H9 (cell line): Measurements from ENCODE around the gene SEMA3G. TPM values are rescaled to one million over a fixed set of nuclear protein-coding genes. Genes with fewer than 3 reads are reported as not detected.
A peak's percentile ranks its signal among the peaks of the same experiment; 100 is the strongest.

Experiments
- DNase-seq: peaks from one replicate; pipeline ENCODE4 v3.0.0-alpha.2; 2017
- H2AFZ ChIP-seq: one replicate; pipeline ENCODE4 v1.6.1; 2013; ENCODE audit warnings: mild to moderate bottlenecking, low read length, control low read depth, moderate library complexity
- H2AK5ac ChIP-seq: 2 replicates; pipeline ENCODE4 v1.6.1; 2013; ENCODE audit warnings: low read length, control low read depth, mixed read lengths; ENCODE audit not compliant: insufficient read length
- H2BK120ac ChIP-seq: one replicate; pipeline ENCODE4 v1.6.1; 2013; ENCODE audit warnings: low read depth, mild to moderate bottlenecking, low read length, control low read depth, inconsistent platforms; ENCODE audit not compliant: poor library complexity, severe bottlenecking
- H2BK12ac ChIP-seq: 2 replicates; pipeline ENCODE4 v1.6.1; 2013; ENCODE audit warnings: low read length, control low read depth, mixed read lengths, low read depth; ENCODE audit not compliant: insufficient read length
- H2BK15ac ChIP-seq: 2 replicates; pipeline ENCODE4 v1.6.1; 2013; ENCODE audit warnings: low read depth, low read length, control low read depth
- H2BK20ac ChIP-seq: one replicate; pipeline ENCODE4 v1.6.1; 2013; ENCODE audit warnings: low read depth, mild to moderate bottlenecking, low read length, control low read depth, inconsistent platforms; ENCODE audit not compliant: poor library complexity, severe bottlenecking
- H2BK5ac ChIP-seq: 2 replicates; pipeline ENCODE4 v1.6.1; 2013; ENCODE audit warnings: low read length, control low read depth, mixed read lengths; ENCODE audit not compliant: insufficient read length
- H3K14ac ChIP-seq: 2 replicates; pipeline ENCODE4 v1.6.1; 2013; ENCODE audit warnings: low read length, control low read depth; ENCODE audit not compliant: insufficient read depth
- H3K18ac ChIP-seq: 2 replicates; pipeline ENCODE4 v1.6.1; 2013; ENCODE audit warnings: low read depth, mild to moderate bottlenecking, mixed read lengths, low read length, control low read depth; ENCODE audit not compliant: insufficient read length
- H3K23ac ChIP-seq: 2 replicates; pipeline ENCODE4 v1.6.1; 2013; ENCODE audit warnings: low read length, control low read depth, mixed read lengths, low read depth; ENCODE audit not compliant: insufficient read length
- H3K23me2 ChIP-seq: 2 replicates; pipeline ENCODE4 v1.6.1; 2013; ENCODE audit warnings: low read depth, mild to moderate bottlenecking, mixed read lengths, low read length, control low read depth; ENCODE audit not compliant: insufficient read length, poor library complexity, severe bottlenecking
- H3K27ac ChIP-seq: 2 replicates; pipeline ENCODE4 v1.5.1; 2013; ENCODE audit warnings: low read length, control low read depth, mixed read lengths, low read depth; ENCODE audit not compliant: insufficient read length
- H3K27me3 ChIP-seq: 2 replicates; pipeline ENCODE4 v1.6.1; 2013; ENCODE audit warnings: low read length, control low read depth, inconsistent platforms; ENCODE audit not compliant: insufficient read depth
- H3K4ac ChIP-seq: 2 replicates; pipeline ENCODE4 v1.6.1; 2013; ENCODE audit warnings: low read depth, mild to moderate bottlenecking, control low read depth, inconsistent platforms, low read length, moderate library complexity
- H3K4me1 ChIP-seq: 2 replicates; pipeline ENCODE4 v1.6.1; 2013; ENCODE audit warnings: low read length, control low read depth, inconsistent platforms; ENCODE audit not compliant: insufficient read depth
- H3K4me2 ChIP-seq: 2 replicates; pipeline ENCODE4 v1.6.1; 2013; ENCODE audit warnings: low read length, control low read depth, mixed read lengths; ENCODE audit not compliant: insufficient read length, insufficient read depth
- H3K56ac ChIP-seq: 2 replicates; pipeline ENCODE4 v1.6.1; 2013; ENCODE audit warnings: low read depth, mild to moderate bottlenecking, mixed read lengths, low read length, control low read depth; ENCODE audit not compliant: insufficient read length
- H3K79me1 ChIP-seq: 2 replicates; pipeline ENCODE4 v1.6.1; 2013; ENCODE audit warnings: low read depth, mild to moderate bottlenecking, moderate library complexity, low read length, control low read depth, inconsistent platforms; ENCODE audit not compliant: insufficient read depth, poor library complexity, severe bottlenecking
- H3K79me2 ChIP-seq: 2 replicates; pipeline ENCODE4 v1.6.1; 2013; ENCODE audit warnings: low read length, control low read depth, inconsistent platforms; ENCODE audit not compliant: insufficient read depth
- H3K9ac ChIP-seq: 2 replicates; pipeline ENCODE4 v1.6.1; 2013; ENCODE audit warnings: low read length, control low read depth, mixed read lengths; ENCODE audit not compliant: insufficient read length; ENCODE audit errors: extremely low read depth
- H3K9me3 ChIP-seq: one replicate; pipeline ENCODE4 v1.6.1; 2013; ENCODE audit warnings: low read depth, low read length, inconsistent platforms; ENCODE audit not compliant: control insufficient read depth
- H3T11ph ChIP-seq: one replicate; pipeline ENCODE4 v1.6.1; 2013; ENCODE audit warnings: mild to moderate bottlenecking, low read length, control low read depth, inconsistent platforms
- H4K20me1 ChIP-seq: one replicate; pipeline ENCODE4 v1.6.1; 2013; ENCODE audit not compliant: control insufficient read depth, insufficient read length, insufficient read depth
- H4K5ac ChIP-seq: 2 replicates; pipeline ENCODE4 v1.6.1; 2013; ENCODE audit warnings: low read depth, mild to moderate bottlenecking, mixed read lengths, low read length, control low read depth; ENCODE audit not compliant: insufficient read length
- H4K8ac ChIP-seq: replicated peaks from 2 replicates; pipeline ENCODE4 v1.6.1; 2013; ENCODE audit warnings: low read length, control low read depth, mixed read lengths, low read depth; ENCODE audit not compliant: insufficient read length
- H4K91ac ChIP-seq: 2 replicates; pipeline ENCODE4 v1.6.1; 2013; ENCODE audit warnings: low read depth, mild to moderate bottlenecking, moderate library complexity, mixed read lengths, low read length, control low read depth; ENCODE audit not compliant: insufficient read length
- H3K27ac Mint-ChIP-seq, 3 experiments: 2 replicates in 2 of 3; 3 replicates in 1 of 3; pipeline ENCODE4 v1.8.0; 2020 to 2021; ENCODE audit warnings: mixed read lengths in 3 of 3, mild to moderate bottlenecking in 1 of 3, moderate library complexity in 1 of 3
- H3K27me3 Mint-ChIP-seq: 2 replicates; pipeline ENCODE4 v1.8.0; 2021; ENCODE audit warnings: low read depth, mild to moderate bottlenecking, moderate library complexity, mixed read lengths
- H3K36me3 Mint-ChIP-seq, 3 experiments: 2 replicates in 2 of 3; 3 replicates in 1 of 3; pipeline ENCODE4 v1.8.0; 2020 to 2021; ENCODE audit warnings: low read depth in 3 of 3, mixed read lengths in 3 of 3; ENCODE audit not compliant: insufficient read depth in 1 of 3
- H3K4me1 Mint-ChIP-seq, 2 experiments: 2 replicates each; pipeline ENCODE4 v1.8.0; 2020; ENCODE audit warnings: mixed read lengths in 2 of 2
- H3K4me3 Mint-ChIP-seq, 2 experiments: 2 replicates in 1 of 2; 3 replicates in 1 of 2; pipeline ENCODE4 v1.8.0; 2020 to 2021; ENCODE audit warnings: mild to moderate bottlenecking in 2 of 2, mixed read lengths in 2 of 2, moderate library complexity in 1 of 2
- H3K9me3 Mint-ChIP-seq, 2 experiments: 2 replicates in 1 of 2; 3 replicates in 1 of 2; pipeline ENCODE4 v1.8.0; 2020; ENCODE audit warnings: mild to moderate bottlenecking in 2 of 2, mixed read lengths in 2 of 2, moderate library complexity in 1 of 2
- CTCF ChIP-seq: fragments of 200-600 bp; sonication (generic); conservative IDR thresholded peaks from 3 replicates; pipeline ENCODE4 v1.8.0; 2021; ENCODE audit warnings: antibody characterized with exemption, mild to moderate bottlenecking
- WGBS: extraction: QIAGEN DNeasy Blood & Tissue Kit; methylation state at CpG from one replicate; pipeline ENCODE4 v1.1.7; 2013; ENCODE audit warnings: missing lambda C conversion rate, low lambda C conversion rate, mixed read lengths; ENCODE audit not compliant: insufficient read length; ENCODE audit errors: extremely low coverage; 5-methylcytosine and 5-hydroxymethylcytosine counted together
- total RNA-seq: library from RNA; stranded (reverse); gene quantifications from 2 replicates; pipeline ENCODE4 v1.2.1, GENCODE V29; 2021

Gene SEMA3G
- total RNA-seq, 1 experiment from 2014 or later = 2.4 TPM

GRCh38 chr3:52454938-52455282 lies 10.0 kb upstream of the SEMA3G start:
- Histone ChIP-seq H4K20me1 (no peaks in the 10 kb centered on the region), H3K56ac (no peak overlapping the region), H2AFZ (no peak overlapping the region), H3K9me3 (no peaks in the 10 kb centered on the region), H2BK15ac (no peak overlapping the region), H3T11ph (no peak overlapping the region), H2BK120ac (no peak overlapping the region), H2BK12ac (no peak overlapping the region), H4K5ac (no peak overlapping the region), H3K79me2 (peaks cover 4% of the 10 kb centered on the region; the same call in 1 of the 2 replicates), H3K23ac (no peak overlapping the region), H3K9ac (no peak overlapping the region), H3K4me2 (peak overlapping the region; percentile 54), H3K18ac (peak overlapping the region; percentile 8), H3K14ac (no peak overlapping the region), H2BK20ac (no peak overlapping the region), H3K27ac (no peak overlapping the region), H4K91ac (no peak overlapping the region), H2AK5ac (no peak overlapping the region), H3K27me3 (no peaks in the 10 kb centered on the region), H3K4me1 (no peaks in the 10 kb centered on the region; the same call in 1 of the 2 replicates), H3K23me2 (peaks cover 4% of the 10 kb centered on the region), H4K8ac (no peak overlapping the region), H2BK5ac (no peak overlapping the region), H3K79me1 (peaks cover 5% of the 10 kb centered on the region), H3K4ac (no peak overlapping the region)
- no CpG with 5 or more reads among the region's 11 CpGs for WGBS
- H3K4me3 Mint-ChIP-seq = peak overlapping the region; percentile 89 to 96
- peaks cover 36 to 57% of the 10 kb centered on the region in 2 experiments for H3K4me1 Mint-ChIP-seq
- H3K27ac Mint-ChIP-seq = peak overlapping the region in 2 of 3 experiments; percentile 59 to 89; a peak in 3 of 7 replicates
- peaks cover 14 to 28% (median 27%) of the 10 kb centered on the region in 3 experiments for H3K36me3 Mint-ChIP-seq
- no peaks in the 10 kb centered on the region; the same call in 1 of the 2 replicates for H3K27me3 Mint-ChIP-seq
- TF ChIP-seq CTCF = no peak
- H3K9me3 Mint-ChIP-seq = no peaks in the 10 kb centered on the region
- no peak for DNase-seq
